A549 (cell line): ENCODE measurements around the gene FAM89B. TPM values are rescaled to one million over a fixed set of nuclear protein-coding genes. Genes with fewer than 3 reads are reported as not detected.
"Not testable (repeated sequence)": the region's sequence is repeated elsewhere in the genome, so short reads cannot be mapped to it uniquely, and the experiment has no call there.

Source experiments
- ATAC-seq, 2 experiments: fragments of 200-7000 bp in 1 of 2; fragments of >200 bp in 1 of 2; cut with Nextera tagmentation in 1 of 2; cut with Tn5 transposase in 1 of 2; 3 replicates each; pipeline versions ENCODE4 v1.8.0 to v1.9.1; 2018 to 2020; ENCODE audit warnings: mild to moderate bottlenecking in 1 of 2, moderate library complexity in 1 of 2
- CTCF ChIA-PET: fragments of 300-600 bp; sonication (Branson Sonifier 250); formaldehyde crosslinking; extraction: SDS; loops from one replicate; lab custom pipeline; 2021; ENCODE audit warnings: antibody characterized with exemption, inconsistent platforms; lab: Yijun Ruan, JAX
- POLR2A ChIA-PET: fragments of 350-600 bp; formaldehyde crosslinking; extraction: SDS; loops from one replicate; lab custom pipeline; 2021; ENCODE audit warnings: antibody characterized with exemption, inconsistent platforms; lab: Yijun Ruan, JAX
- DNase-seq, 2 experiments: peaks; one replicate each; pipeline versions ENCODE4 v3.0.0 to v3.0.0-alpha.2; 2011 to 2016; ENCODE audit warnings: low read depth in 1 of 2, low spot score in 1 of 2
- FAIRE-seq: peaks from 2 replicates; lab custom pipeline; 2011; peaks lifted over from hg19 to GRCh38; lab: Jason Lieb, UNC
- H3K27ac ChIP-seq, 2 experiments: fragments of >200 bp; sonication (Bioruptor Twin); formaldehyde crosslinking; 3 replicates each; pipeline ENCODE4 v1.5.1; 2016 to 2017
- H3K4me1 ChIP-seq: fragments of >200 bp; sonication (Bioruptor Twin); formaldehyde crosslinking; 3 replicates; pipeline ENCODE4 v1.6.1; 2016
- H3K4me2 ChIP-seq: fragments of >200 bp; sonication (Bioruptor Twin); formaldehyde crosslinking; 3 replicates; pipeline ENCODE4 v1.6.1; 2016
- H3K4me3 ChIP-seq: fragments of >200 bp; sonication (Bioruptor Twin); formaldehyde crosslinking; 3 replicates; pipeline ENCODE4 v1.5.1; 2016
- H3K9me3 ChIP-seq: fragments of >200 bp; sonication (Bioruptor Twin); formaldehyde crosslinking; 3 replicates; pipeline ENCODE4 v1.6.1; 2016
- EHF ChIP-seq: fragments of 250-450 bp; sonication (Bioruptor Pico); IDR thresholded peaks from 2 replicates; pipeline ENCODE4 v1.5.0; 2020; ENCODE audit warnings: mild to moderate bottlenecking
- EHMT2 ChIP-seq: fragments of 200-600 bp; sonication (generic); IDR thresholded peaks from 2 replicates; pipeline ENCODE4 v1.6.1; 2016; ENCODE audit warnings: antibody characterized with exemption, low read depth, mild to moderate bottlenecking, moderate library complexity
- FOSL2 ChIP-seq, 2 experiments: fragments of 450-650 bp in 1 of 2; fragments of >200 bp in 1 of 2; sonication (Bioruptor Twin) in 1 of 2; formaldehyde crosslinking; IDR thresholded peaks; 2 replicates each; pipeline versions ENCODE4 v1.5.0 to v1.6.1; 2016 to 2020; ENCODE audit warnings: mild to moderate bottlenecking in 1 of 2, moderate library complexity in 1 of 2
- JUN ChIP-seq, 2 experiments: fragments of >200 bp; sonication (Bioruptor Twin); formaldehyde crosslinking; IDR thresholded peaks; 2 replicates in 1 of 2; 3 replicates in 1 of 2; pipeline ENCODE4 v1.6.1; 2016 to 2017
- KDM1A ChIP-seq: fragments of 200-600 bp; sonication (generic); IDR thresholded peaks from 2 replicates; pipeline ENCODE4 v1.6.1; 2016; ENCODE audit warnings: low read depth, mild to moderate bottlenecking
- MYC ChIP-seq: IDR thresholded peaks from 2 replicates; pipeline ENCODE4 v1.6.1; 2012; ENCODE audit warnings: mild to moderate bottlenecking, inconsistent platforms, low read length, improper control_type of control experiment, borderline replicate concordance
- NFE2L2 ChIP-seq: fragments of 150-350 bp; conservative IDR thresholded peaks from 2 replicates; pipeline ENCODE4 v1.6.1; 2014; ENCODE audit warnings: low read length
- PHF8 ChIP-seq: fragments of 200-600 bp; sonication (generic); IDR thresholded peaks from 2 replicates; pipeline ENCODE4 v1.6.1; 2016; ENCODE audit warnings: low read depth, mild to moderate bottlenecking, antibody characterized with exemption, moderate library complexity, borderline replicate concordance
- RAD21 ChIP-seq, 2 experiments: fragments of >200 bp in 1 of 2; sonication (Bioruptor Twin) in 1 of 2; formaldehyde crosslinking in 1 of 2; IDR thresholded peaks in 1 of 2; conservative IDR thresholded peaks in 1 of 2; 2 replicates in 1 of 2; 3 replicates in 1 of 2; pipeline ENCODE4 v1.6.1; 2012 to 2018; ENCODE audit warnings: inconsistent platforms in 1 of 2
- RNF2 ChIP-seq: fragments of 200-600 bp; sonication (generic); IDR thresholded peaks from 2 replicates; pipeline ENCODE4 v1.6.1; 2016; ENCODE audit warnings: low read depth, mild to moderate bottlenecking, antibody characterized with exemption, moderate library complexity, borderline replicate concordance
- TP53 ChIP-seq: fragments of 250-450 bp; sonication (Bioruptor Pico); IDR thresholded peaks from 2 replicates; pipeline ENCODE4 v1.5.0; 2021; ENCODE audit warnings: mild to moderate bottlenecking, moderate library complexity
- ZFP36 ChIP-seq: fragments of 450-650 bp; IDR thresholded peaks from 2 replicates; pipeline ENCODE4 v1.6.1; 2014; ENCODE audit warnings: borderline replicate concordance; ENCODE audit not compliant: partially characterized antibody
- WGBS: methylation state at CpG from one replicate; pipeline ENCODE4 v1.1.6; 2017; ENCODE audit errors: missing lambda C conversion rate; 5-methylcytosine and 5-hydroxymethylcytosine counted together
- polyA plus RNA-seq, 4 experiments: library from polyadenylated mRNA; depleted of rRNA in 3 of 4; stranded (reverse); fragments of >200 nt; fragmentation: RNase III in 1 of 4; extraction: RNeasy Plus Mini Kit Qiagen cat#74134 plus additional on column Dnase treatment in 1 of 4; gene quantifications; 2 replicates in 3 of 4; 3 replicates in 1 of 4; pipeline ENCODE4 v1.2.3, GENCODE V29; 2011 to 2017
- TF ChIP-seq, protein P1 (sequence below): fragments of 250-450 bp; sonication (Bioruptor Pico); IDR thresholded peaks from 2 replicates; pipeline ENCODE4 v1.5.0; 2020; ENCODE audit warnings: low read depth, mild to moderate bottlenecking, moderate library complexity
- TF ChIP-seq, protein P2 (sequence below): fragments of 150-350 bp; IDR thresholded peaks from 2 replicates; pipeline ENCODE4 v1.6.1; 2014; ENCODE audit warnings: low read depth, mild to moderate bottlenecking, low read length
- TF ChIP-seq, protein P3 (sequence below): fragments of 200-600 bp; sonication (generic); IDR thresholded peaks from 2 replicates; pipeline ENCODE4 v1.6.1; 2016; ENCODE audit warnings: antibody characterized with exemption, mild to moderate bottlenecking, moderate library complexity

The FAM89B gene
- polyA plus RNA-seq, 2 of the 4 experiments (the other 2 are of a cell fraction): 13.5 to 23.9 TPM

DNA sequence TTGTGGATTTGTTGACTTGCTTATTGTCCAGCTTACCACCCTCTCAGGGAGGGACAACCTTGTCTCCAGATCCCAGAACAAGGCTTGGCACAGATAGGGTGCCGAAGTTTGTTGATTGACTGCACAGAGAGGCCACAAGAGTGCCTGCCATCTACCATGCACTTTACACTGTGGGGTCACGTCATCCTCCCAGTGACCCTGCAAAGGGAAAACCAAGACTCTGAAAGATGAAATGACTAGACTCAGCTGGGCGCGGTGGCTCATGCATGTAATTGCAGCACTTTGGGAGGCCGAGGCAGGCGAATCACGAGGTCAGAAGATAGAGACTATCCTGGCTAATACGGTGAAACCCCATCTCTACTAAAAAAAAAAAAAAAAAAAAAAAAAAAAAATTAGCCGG is 9.6 kb upstream of the FAM89B start:
- FAIRE-seq (no peak), ATAC-seq (no peak)
- POLR2A ChIA-PET: no interaction called here

DNA sequence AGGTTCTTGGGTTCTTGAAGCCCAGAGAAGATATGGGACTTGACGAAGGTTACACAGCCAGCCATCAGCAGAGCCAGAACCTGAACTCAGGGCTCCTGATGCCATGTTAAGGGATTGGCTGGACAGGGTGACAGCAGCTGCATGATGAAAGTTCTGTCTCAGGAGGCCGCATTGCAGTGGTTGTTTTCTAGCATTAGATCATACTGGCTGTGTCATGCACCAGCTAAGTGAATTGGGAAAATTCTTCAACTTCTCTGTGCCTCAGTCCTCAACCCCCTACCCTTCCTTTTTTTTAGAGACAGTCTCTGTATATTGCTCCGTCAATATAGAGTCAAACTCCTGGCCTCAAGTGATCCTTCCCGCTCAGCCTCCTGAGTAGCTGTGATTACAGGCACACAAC is 8.7 kb upstream of the FAM89B start:
- DNase-seq: no peak
- FAIRE-seq: no peak
- H3K4me1 ChIP-seq: peaks cover 49% of the 10 kb centered on the region
- POLR2A ChIA-PET: no interaction called here
- no peak for ATAC-seq
- no peak overlapping the region for H3K4me3 ChIP-seq
- TF ChIP-seq, protein P1, sequence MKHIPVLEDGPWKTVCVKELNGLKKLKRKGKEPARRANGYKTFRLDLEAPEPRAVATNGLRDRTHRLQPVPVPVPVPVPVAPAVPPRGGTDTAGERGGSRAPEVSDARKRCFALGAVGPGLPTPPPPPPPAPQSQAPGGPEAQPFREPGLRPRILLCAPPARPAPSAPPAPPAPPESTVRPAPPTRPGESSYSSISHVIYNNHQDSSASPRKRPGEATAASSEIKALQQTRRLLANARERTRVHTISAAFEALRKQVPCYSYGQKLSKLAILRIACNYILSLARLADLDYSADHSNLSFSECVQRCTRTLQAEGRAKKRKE (CRISPR knock-in tag): no peak
- TF ChIP-seq, protein P2, sequence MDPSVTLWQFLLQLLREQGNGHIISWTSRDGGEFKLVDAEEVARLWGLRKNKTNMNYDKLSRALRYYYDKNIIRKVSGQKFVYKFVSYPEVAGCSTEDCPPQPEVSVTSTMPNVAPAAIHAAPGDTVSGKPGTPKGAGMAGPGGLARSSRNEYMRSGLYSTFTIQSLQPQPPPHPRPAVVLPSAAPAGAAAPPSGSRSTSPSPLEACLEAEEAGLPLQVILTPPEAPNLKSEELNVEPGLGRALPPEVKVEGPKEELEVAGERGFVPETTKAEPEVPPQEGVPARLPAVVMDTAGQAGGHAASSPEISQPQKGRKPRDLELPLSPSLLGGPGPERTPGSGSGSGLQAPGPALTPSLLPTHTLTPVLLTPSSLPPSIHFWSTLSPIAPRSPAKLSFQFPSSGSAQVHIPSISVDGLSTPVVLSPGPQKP: no peak
- TF ChIP-seq, protein P3, sequence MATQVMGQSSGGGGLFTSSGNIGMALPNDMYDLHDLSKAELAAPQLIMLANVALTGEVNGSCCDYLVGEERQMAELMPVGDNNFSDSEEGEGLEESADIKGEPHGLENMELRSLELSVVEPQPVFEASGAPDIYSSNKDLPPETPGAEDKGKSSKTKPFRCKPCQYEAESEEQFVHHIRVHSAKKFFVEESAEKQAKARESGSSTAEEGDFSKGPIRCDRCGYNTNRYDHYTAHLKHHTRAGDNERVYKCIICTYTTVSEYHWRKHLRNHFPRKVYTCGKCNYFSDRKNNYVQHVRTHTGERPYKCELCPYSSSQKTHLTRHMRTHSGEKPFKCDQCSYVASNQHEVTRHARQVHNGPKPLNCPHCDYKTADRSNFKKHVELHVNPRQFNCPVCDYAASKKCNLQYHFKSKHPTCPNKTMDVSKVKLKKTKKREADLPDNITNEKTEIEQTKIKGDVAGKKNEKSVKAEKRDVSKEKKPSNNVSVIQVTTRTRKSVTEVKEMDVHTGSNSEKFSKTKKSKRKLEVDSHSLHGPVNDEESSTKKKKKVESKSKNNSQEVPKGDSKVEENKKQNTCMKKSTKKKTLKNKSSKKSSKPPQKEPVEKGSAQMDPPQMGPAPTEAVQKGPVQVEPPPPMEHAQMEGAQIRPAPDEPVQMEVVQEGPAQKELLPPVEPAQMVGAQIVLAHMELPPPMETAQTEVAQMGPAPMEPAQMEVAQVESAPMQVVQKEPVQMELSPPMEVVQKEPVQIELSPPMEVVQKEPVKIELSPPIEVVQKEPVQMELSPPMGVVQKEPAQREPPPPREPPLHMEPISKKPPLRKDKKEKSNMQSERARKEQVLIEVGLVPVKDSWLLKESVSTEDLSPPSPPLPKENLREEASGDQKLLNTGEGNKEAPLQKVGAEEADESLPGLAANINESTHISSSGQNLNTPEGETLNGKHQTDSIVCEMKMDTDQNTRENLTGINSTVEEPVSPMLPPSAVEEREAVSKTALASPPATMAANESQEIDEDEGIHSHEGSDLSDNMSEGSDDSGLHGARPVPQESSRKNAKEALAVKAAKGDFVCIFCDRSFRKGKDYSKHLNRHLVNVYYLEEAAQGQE: no peak
- no peak for TF ChIP-seq JUN (IDR thresholded peaks at IDR 0.05)
- TF ChIP-seq, all 56 proteins: peak for 0
- CTCF ChIA-PET: interaction anchor here (0.6 to 16.3 kb wide), 7 partner anchors 8 to 87 kb away, joined by 3 to 393 read pairs (median 4); partner anchors contain the start of genes FAM89B and ZNRD2
- Histone ChIP-seq H3K4me2 (no peak overlapping the region), H3K27ac (no peak overlapping the region), H3K9me3 (no peaks in the 10 kb centered on the region)
- WGBS: 95% methylated on average over 4 of the region's 4 CpGs

More for the DNA sequence above, 9.6 kb upstream of the FAM89B start:
- H3K27ac ChIP-seq: peak overlapping the region in 1 of 2 experiments; percentile 99; a peak in 1 of 6 replicates
- H3K4me2 ChIP-seq: no peak overlapping the region
- no peak for DNase-seq
- no peak overlapping the region for H3K4me3 ChIP-seq
- TF ChIP-seq NFE2L2: no peak
- no peak for TF ChIP-seq RNF2
- TF ChIP-seq ZFP36: no peak
- no peak for TF ChIP-seq EHF
- TF ChIP-seq PHF8: no peak
- no peak for TF ChIP-seq KDM1A
- no peak for TF ChIP-seq FOSL2 (IDR thresholded peaks at IDR 0.05)
- no peak for TF ChIP-seq FOSL2 (CRISPR knock-in tag; IDR thresholded peaks at IDR 0.05)
- no peak for TF ChIP-seq TP53 (CRISPR knock-in tag)
- TF ChIP-seq RAD21 (conservative IDR thresholded peaks at IDR 0.05 in 1 of 2, IDR thresholded peaks at IDR 0.05 in 1 of 2): no peak
- no peak for TF ChIP-seq EHMT2
- no peak for TF ChIP-seq MYC
- CTCF ChIA-PET: interaction anchor here (0.6 to 16.3 kb wide), 8 partner anchors 9 to 87 kb away, joined by 3 to 393 read pairs (median 8); partner anchors contain the start of genes FAM89B and ZNRD2
- H3K4me1 ChIP-seq: peaks cover 42% of the 10 kb centered on the region
- no peaks in the 10 kb centered on the region for H3K9me3 ChIP-seq
- WGBS: 89% methylated on average over 9 of the region's 9 CpGs

- 92% methylated on average over 12 of the region's 12 CpGs for WGBS
- H3K27ac ChIP-seq, H3K4me3 ChIP-seq, FAIRE-seq, H3K9me3 ChIP-seq, DNase-seq, H3K4me2 ChIP-seq, ATAC-seq: not testable (repeated sequence)
- ChIA-PET CTCF (interaction anchor here (0.6 to 16.3 kb wide), 8 partner anchors 8 to 626 kb away, joined by 3 to 393 read pairs (median 3); no protein-coding TSS in a partner anchor), POLR2A (interaction anchor here (0.6 kb wide), 1 partner anchor 453 kb away, joined by 4 read pairs; no protein-coding TSS in a partner anchor)
- peaks cover 40% of the 10 kb centered on the region for H3K4me1 ChIP-seq
These were observed 7.3 kb upstream of the FAM89B start for GRCh38 chr11:65564879-65565559.
